DOHH2 (cell line): ENCODE results near the gene CFAP57.

Source experiments
- CTCF ChIP-seq: fragments of 200-600 bp; sonication (generic); IDR thresholded peaks from one replicate; pipeline ENCODE4 v1.5.1; 2014; ENCODE audit warnings: antibody characterized with exemption, mild to moderate bottlenecking, low read depth, low read length; ENCODE audit not compliant: poor library complexity, severe bottlenecking
- EZH2phosphoT487 ChIP-seq: fragments of 200-600 bp; sonication (generic); IDR thresholded peaks from 2 replicates; pipeline ENCODE4 v1.6.1; 2017; ENCODE audit warnings: borderline replicate concordance, mild to moderate bottlenecking, antibody characterized with exemption, low read length, moderate library complexity, mixed read lengths

- no peak for TF ChIP-seq CTCF
- TF ChIP-seq EZH2phosphoT487, result no peak
Observed at GRCh38 chr1:43137445-43138052, 34.6 kb upstream of the CFAP57 start.
